ENCODE results near the gene ATRAID.

ATRAID gene

GRCh38 chr2:27219091-27219490 lies 7.2 kb downstream of the ATRAID start:
- DNase-seq (ENCODE audit: low read depth in 2 of 2) = no peak

GRCh38 chr2:27220091-27220490 lies 8.2 kb downstream of the ATRAID start:
- DNase-seq (ENCODE audit: low read depth in 2 of 2) = no peak

GRCh38 chr2:27221166-27221565 lies 9.3 kb downstream of the ATRAID start:
- no peak for DNase-seq (ENCODE audit: low read depth in 2 of 2)

GRCh38 chr2:27222407-27222806 lies 10.6 kb downstream of the ATRAID start:
- no peak for DNase-seq (ENCODE audit: low read depth in 2 of 2)

GRCh38 chr2:27223416-27223815 lies 11.6 kb downstream of the ATRAID start:
- no peak for DNase-seq (ENCODE audit: low read depth in 2 of 2)

GRCh38 chr2:27225526-27225925 lies 13.7 kb downstream of the ATRAID start:
- no peak for DNase-seq (ENCODE audit: low read depth in 2 of 2)

GRCh38 chr2:27227501-27227900 lies 15.7 kb downstream of the ATRAID start:
- DNase-seq (ENCODE audit: low read depth in 2 of 2) = no peak

- no peak for DNase-seq (ENCODE audit: low read depth in 2 of 2)
Observed at GRCh38 chr2:27231921-27232320, 20.1 kb downstream of the ATRAID start.

- no peak for DNase-seq (ENCODE audit: low read depth in 2 of 2)
Observed at GRCh38 chr2:27233341-27233740, 21.5 kb downstream of the ATRAID start.

GRCh38 chr2:27236136-27236535 lies 24.3 kb downstream of the ATRAID start:
- DNase-seq (ENCODE audit: low read depth in 2 of 2) = no peak

GRCh38 chr2:27236626-27237025 lies 24.8 kb downstream of the ATRAID start:
- no peak for DNase-seq (ENCODE audit: low read depth in 2 of 2)

- no peak for DNase-seq (ENCODE audit: low read depth in 2 of 2)
Observed at GRCh38 chr2:27237341-27237945, 25.6 kb downstream of the ATRAID start.

- DNase-seq (ENCODE audit: low read depth in 2 of 2) = no peak
Observed at GRCh38 chr2:27238976-27239375, 27.1 kb downstream of the ATRAID start.

GRCh38 chr2:27240406-27240805 lies 28.6 kb downstream of the ATRAID start:
- DNase-seq (ENCODE audit: low read depth in 2 of 2) = no peak

- no peak for DNase-seq (ENCODE audit: low read depth in 2 of 2)
Observed at GRCh38 chr2:27241761-27242613, 30.1 kb downstream of the ATRAID start.

GRCh38 chr2:27242614-27242951 lies 30.7 kb downstream of the ATRAID start:
- DNase-seq (ENCODE audit: low read depth in 2 of 2) = no peak

GRCh38 chr2:27243391-27244130 lies 31.7 kb downstream of the ATRAID start:
- DNase-seq (ENCODE audit: low read depth in 2 of 2) = no peak

GRCh38 chr2:27245116-27245515 lies 33.3 kb downstream of the ATRAID start:
- DNase-seq (ENCODE audit: low read depth in 2 of 2) = no peak

GRCh38 chr2:27245626-27246025 lies 33.8 kb downstream of the ATRAID start:
- DNase-seq (ENCODE audit: low read depth in 2 of 2) = no peak

GRCh38 chr2:27247893-27248292 lies 36.1 kb downstream of the ATRAID start:
- no peak for DNase-seq (ENCODE audit: low read depth in 2 of 2)

GRCh38 chr2:27249159-27249890 lies 37.5 kb downstream of the ATRAID start:
- DNase-seq (ENCODE audit: low read depth in 2 of 2) = no peak

All from fibroblast of skin of left quadriceps (primary cell).